SK-N-MC (cell line): ENCODE data around the gene UTP3.

Experiments used
- EZH2 ChIP-seq: fragments of 200-600 bp; sonication (generic); IDR thresholded peaks from one replicate; pipeline ENCODE4 v1.6.1; 2017; ENCODE audit warnings: antibody characterized with exemption
- POLR2AphosphoS5 ChIP-seq: IDR thresholded peaks from 2 replicates; pipeline ENCODE4 v1.6.1; 2012; ENCODE audit warnings: mild to moderate bottlenecking, low read depth, low read length, borderline replicate concordance

- TF ChIP-seq POLR2AphosphoS5 (peak; percentile 74; the same call in 1 of the 2 replicates), EZH2 (no peak)
These were observed 17.1 kb downstream of the UTP3 start for GRCh38 chr4:70705183-70706043.
